ENCODE data around the gene SORCS1. TPM values are rescaled to one million over a fixed set of nuclear protein-coding genes. Genes with fewer than 3 reads are reported as not detected.
A peak's percentile ranks its signal among the peaks of the same experiment; 100 is the strongest.

The SORCS1 gene
- total and polyA plus RNA-seq, 2 of the 8 experiments (the other 6 are each of a cell fraction or from before 2014, with no cell fraction given) = 4.1 to 4.6 TPM

DNA sequence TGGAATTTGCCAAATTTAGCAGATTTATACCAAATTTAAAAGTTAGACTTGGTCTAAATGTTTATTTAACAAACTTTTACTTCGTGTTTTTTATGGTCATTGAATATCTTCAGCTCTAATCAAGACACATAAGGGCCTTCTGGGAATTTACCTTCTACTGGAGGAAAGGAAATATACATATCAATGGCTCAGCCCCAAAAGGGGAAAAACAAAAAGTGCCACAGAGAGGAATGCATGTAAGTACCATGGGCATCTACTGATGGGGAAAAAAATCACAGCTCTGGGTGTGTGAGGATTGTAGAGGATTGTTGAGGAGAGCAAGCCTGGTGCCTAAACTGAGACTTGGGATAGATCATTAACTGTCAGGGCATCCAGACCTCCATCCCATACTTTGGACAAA, 260.3 kb downstream of the SORCS1 start:
- H3K4me3 ChIP-seq (ENCODE audit: extremely low read depth in 1 of 4, insufficient read depth in 2 of 4, low read depth in 3 of 4, low read length in 4 of 4) = 0 out of 8 replicates have a peak overlapping the region, but pooled peaks of 1 of the 4 experiments have one; percentile 10
- TF ChIP-seq POU5F1 (IDR thresholded peaks at IDR 0.05; ENCODE audit: low read depth, low read length) = 0 out of 2 replicates have a peak, but pooled peaks have one; percentile 63
- no peak for TF ChIP-seq SIN3A (conservative IDR thresholded peaks at IDR 0.05 in 1 of 2, IDR thresholded peaks at IDR 0.05 in 1 of 2; ENCODE audit: low read depth in 1 of 2, low read length in 2 of 2)
- no peak overlapping the region for H4K5ac ChIP-seq (ENCODE audit: insufficient read length, low read depth, low read length)
- CTCF ChIA-PET (ENCODE audit: partially characterized antibody) = interaction anchor here (0.6 to 1.0 kb wide), 2 partner anchors 11 to 43 kb away, joined by 3 to 4 read pairs; no protein-coding TSS in a partner anchor
- FAIRE-seq (no peak), DNase-seq (ENCODE audit: low read depth in 1 of 2, low spot score in 2 of 2) (no peak)
- peak overlapping the region in 1 of 2 experiments; percentile 22; a peak in 1 of 4 replicates for H3K4me2 ChIP-seq (ENCODE audit: insufficient read depth in 1 of 2, low read depth in 2 of 2, low read length in 2 of 2)
- H2AFZ ChIP-seq (ENCODE audit: low read length) = no peak overlapping the region
- peaks cover 0 to 8% (median 7%) of the 10 kb centered on the region in 4 experiments; a peak in 4 of 7 replicates for H3K4me1 ChIP-seq (replicated peaks in 1 of 4; ENCODE audit: control insufficient read depth in 3 of 4, insufficient read depth in 4 of 4, low read length in 3 of 4)
- peak overlapping the region; percentile 9 for H2BK120ac ChIP-seq (replicated peaks; ENCODE audit: low read depth, low read length)
- no peaks in the 10 kb centered on the region for H3K79me2 ChIP-seq (ENCODE audit: control insufficient read depth in 1 of 2, insufficient read depth in 2 of 2, low read length in 2 of 2)
- no peak overlapping the region for H4K8ac ChIP-seq (ENCODE audit: extremely low read depth, insufficient read depth, low read length)
- H3K79me1 ChIP-seq (ENCODE audit: low read depth, low read length) = no peaks in the 10 kb centered on the region
- POLR2A ChIA-PET (ENCODE audit: partially characterized antibody) = no interaction called here
- no peak overlapping the region for H3K56ac ChIP-seq (replicated peaks; ENCODE audit: insufficient read length, low read depth, low read length)
- no peak overlapping the region; the same call in 1 of the 2 replicates for H2BK15ac ChIP-seq (ENCODE audit: low read length)
- H3K27ac ChIP-seq (ENCODE audit: low read depth, low read length) = no peak overlapping the region
- H2BK12ac ChIP-seq (ENCODE audit: low read depth, low read length) = 0 out of 2 replicates have a peak overlapping the region, but pooled peaks have one; percentile 78
- H4K91ac ChIP-seq (replicated peaks; ENCODE audit: insufficient read length, low read length) = no peak overlapping the region
- no peaks in the 10 kb centered on the region for H4K20me1 ChIP-seq (replicated peaks in 1 of 2; ENCODE audit: control insufficient read depth in 1 of 2, insufficient read depth in 2 of 2, low read length in 2 of 2)
- H2BK20ac ChIP-seq (ENCODE audit: low read length) = no peak overlapping the region
- no peak overlapping the region for H2BK5ac ChIP-seq (ENCODE audit: low read depth, low read length)
- H3K9ac ChIP-seq (replicated peaks in 1 of 4; ENCODE audit: extremely low read depth in 1 of 4, low read depth in 3 of 4, low read length in 3 of 4) = no peak overlapping the region
- no peak overlapping the region for H3K18ac ChIP-seq (ENCODE audit: extremely low read depth, low read length)
- 30% methylated on average over 1 of the region's 1 CpG; no CpG with 5 or more reads in 1 of the 2 experiments for WGBS, 2 experiments (ENCODE audit: extremely low coverage in 1 of 2, insufficient coverage in 1 of 2, insufficient read length in 1 of 2, insufficient replicate concordance in 2 of 2, low coverage in 1 of 2, low lambda C conversion rate in 2 of 2, missing lambda C conversion rate in 1 of 2)
- no peaks in the 10 kb centered on the region for H3K36me3 ChIP-seq (ENCODE audit: control insufficient read depth in 2 of 4, insufficient read depth in 4 of 4, low read length in 3 of 4)
- no peak overlapping the region for H3K23ac ChIP-seq (ENCODE audit: insufficient read length)
- H3K9me3 ChIP-seq (ENCODE audit: insufficient read depth in 2 of 2, low read depth in 1 of 2, low read length in 1 of 2) = no peaks in the 10 kb centered on the region; a peak in 1 of 4 replicates
- no peak overlapping the region for H3K14ac ChIP-seq (ENCODE audit: insufficient read length)
- H3K23me2 ChIP-seq (ENCODE audit: low read depth, low read length) = no peaks in the 10 kb centered on the region
- H2AK5ac ChIP-seq (ENCODE audit: low read depth, low read length) = no peak overlapping the region
- no peak overlapping the region for H3K4ac ChIP-seq (replicated peaks; ENCODE audit: insufficient read length, low read depth, low read length)
- no peaks in the 10 kb centered on the region for H3K27me3 ChIP-seq (replicated peaks in 1 of 4; ENCODE audit: control insufficient read depth in 3 of 4, extremely low read depth in 1 of 4, insufficient read depth in 3 of 4, low read length in 3 of 4)
